ENCODE measurements around the gene SLC66A2. TPM values are rescaled to one million over a fixed set of nuclear protein-coding genes. Genes with fewer than 3 reads are reported as not detected.

SLC66A2 gene
- polyA plus RNA-seq, 4 donors = 21.0 to 29.8 (median 24.7) TPM

DNA sequence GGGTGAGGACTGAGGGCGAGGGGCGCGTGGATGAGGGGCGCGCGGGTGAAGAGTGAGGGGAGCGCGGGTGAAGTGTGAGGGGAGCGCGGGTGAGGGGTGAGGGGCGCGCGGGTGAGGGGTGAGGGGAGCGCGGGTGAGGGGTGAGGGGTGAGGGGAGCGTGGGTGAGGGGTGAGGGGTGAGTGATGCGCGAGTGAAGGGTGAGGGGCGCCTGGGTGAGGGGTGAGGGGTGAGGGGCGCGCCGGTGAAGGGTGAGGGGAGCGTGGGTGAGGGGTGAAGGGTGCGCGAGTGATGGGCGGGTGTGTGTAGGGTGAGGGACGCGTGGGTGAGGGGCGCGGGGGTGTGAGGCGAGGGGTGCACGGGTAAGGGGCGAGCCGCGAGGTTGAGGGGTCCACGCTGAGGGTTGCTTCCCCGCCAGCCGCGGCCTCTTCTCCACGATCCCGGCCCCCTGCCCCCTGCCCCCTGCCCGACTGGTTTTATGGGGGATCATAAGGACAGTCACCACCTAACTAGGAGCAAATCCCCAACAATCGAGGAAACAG is 1.1 kb upstream of the SLC66A2 start:
- DNase-seq (ENCODE audit: low read depth in 4 of 4, low spot score in 3 of 4) = no peak

DNA sequence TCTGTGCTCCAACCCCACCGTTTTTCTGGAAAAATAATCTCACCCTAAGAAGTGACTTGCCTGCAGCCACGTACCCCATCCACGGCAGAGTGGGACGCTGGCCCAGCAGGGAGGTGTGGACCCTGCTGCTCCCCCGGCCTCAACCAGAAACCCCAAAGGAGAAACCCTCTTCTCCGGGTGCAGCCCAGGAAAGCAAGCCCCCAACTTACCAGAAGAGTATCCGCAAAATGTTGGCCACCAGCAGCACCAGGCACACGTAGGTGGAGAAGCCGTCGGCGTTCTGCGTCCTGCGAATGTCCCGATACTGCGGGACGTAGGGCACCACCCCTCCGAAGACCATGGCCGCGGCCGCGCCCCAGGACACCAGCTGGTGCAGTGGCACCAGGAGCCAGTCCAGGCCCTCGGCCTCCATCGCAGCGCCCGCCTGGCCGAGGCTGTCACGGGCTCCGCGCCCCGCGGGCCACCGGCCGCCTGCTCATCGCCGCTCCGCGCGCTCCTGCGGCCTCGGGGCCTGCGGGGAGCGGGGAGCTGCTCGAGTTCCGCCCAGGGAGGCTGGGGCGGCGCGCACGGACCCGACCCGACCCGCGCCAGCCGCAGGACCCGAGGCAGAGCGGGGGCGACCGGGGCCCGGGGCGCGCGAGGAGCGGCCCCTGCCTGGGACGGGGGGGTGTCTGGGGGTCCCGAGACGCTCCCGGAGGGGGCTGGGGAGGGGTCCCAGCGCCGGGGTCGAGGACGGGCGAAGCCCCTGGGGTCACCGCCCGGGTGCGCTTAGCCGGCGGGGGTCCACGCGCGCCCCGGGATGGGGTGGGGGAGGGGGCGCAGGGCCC is 725 bp downstream of the SLC66A2 start:
- no peak for DNase-seq (ENCODE audit: low read depth in 4 of 4, low spot score in 3 of 4)

DNA sequence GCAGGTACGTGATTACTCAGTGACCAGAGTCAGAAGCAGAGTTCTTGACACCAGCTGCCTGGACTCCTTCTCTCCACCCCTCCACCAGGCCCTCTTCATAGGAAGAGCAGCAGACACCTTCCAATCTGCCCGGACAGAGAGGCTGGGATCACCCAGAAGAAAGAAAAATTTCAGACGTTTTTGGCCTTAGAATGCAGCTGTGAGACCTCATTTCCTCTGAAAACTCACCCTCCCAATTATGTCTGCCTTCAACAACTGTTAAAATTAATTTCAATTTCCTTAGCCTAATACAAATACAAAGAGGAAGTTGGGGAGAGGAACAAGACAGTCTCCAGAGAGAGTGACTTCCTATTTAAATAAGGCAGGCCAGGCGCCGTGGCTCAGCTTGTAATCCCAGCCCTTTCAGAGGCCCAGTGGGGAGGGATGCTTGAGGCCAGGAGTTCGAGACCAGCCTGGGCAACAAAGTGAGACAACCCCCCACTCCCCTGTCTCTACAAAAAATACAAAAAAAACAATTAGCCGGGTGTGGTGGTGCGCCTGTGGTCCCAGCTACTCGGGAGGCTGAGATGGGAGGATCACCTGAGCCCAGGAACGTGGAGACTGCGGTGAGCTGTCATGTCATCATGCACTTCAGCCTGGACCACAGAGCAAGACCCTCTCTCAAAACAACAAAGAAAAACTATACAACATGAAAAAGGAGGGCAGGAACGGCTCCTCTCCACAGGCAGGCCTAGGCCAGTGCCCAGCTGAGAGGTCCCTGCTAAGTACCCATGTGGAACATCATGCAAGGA is 1.6 kb downstream of the SLC66A2 start:
- DNase-seq (ENCODE audit: low read depth in 4 of 4, low spot score in 3 of 4) = no peak

DNA sequence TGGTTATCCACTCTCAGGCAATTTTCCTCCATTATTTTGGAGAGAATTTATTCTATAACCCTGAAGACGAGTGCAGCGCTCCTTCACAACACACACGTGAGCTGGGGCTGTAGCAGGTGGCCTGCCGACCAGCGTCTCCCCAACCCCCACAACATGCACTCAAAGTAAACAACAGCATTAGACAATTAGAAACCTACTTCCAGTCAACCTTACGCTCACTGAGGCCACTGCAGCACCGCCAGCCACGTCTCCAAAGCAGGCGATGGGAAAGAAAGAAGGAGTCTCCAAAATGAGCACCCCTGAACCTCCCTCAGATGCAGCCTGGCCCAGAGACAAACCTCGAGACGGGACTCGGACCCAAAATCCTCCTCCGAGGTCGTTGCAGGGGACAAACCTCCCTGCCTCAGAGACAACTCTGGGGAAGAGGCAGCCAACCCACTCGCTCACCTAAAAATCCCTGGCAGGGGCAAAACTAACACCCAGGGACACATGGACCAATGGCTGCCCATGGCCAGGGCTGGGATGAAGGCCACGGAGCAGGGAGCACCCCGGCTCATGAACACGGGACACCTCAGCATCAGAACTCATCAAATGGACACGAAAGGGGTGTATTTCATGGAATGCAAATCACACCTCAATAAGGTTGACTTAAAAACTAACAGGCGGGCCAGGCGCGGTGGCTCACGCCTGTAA is 2.6 kb downstream of the SLC66A2 start:
- DNase-seq (ENCODE audit: low read depth in 4 of 4, low spot score in 3 of 4) = no peak

DNA sequence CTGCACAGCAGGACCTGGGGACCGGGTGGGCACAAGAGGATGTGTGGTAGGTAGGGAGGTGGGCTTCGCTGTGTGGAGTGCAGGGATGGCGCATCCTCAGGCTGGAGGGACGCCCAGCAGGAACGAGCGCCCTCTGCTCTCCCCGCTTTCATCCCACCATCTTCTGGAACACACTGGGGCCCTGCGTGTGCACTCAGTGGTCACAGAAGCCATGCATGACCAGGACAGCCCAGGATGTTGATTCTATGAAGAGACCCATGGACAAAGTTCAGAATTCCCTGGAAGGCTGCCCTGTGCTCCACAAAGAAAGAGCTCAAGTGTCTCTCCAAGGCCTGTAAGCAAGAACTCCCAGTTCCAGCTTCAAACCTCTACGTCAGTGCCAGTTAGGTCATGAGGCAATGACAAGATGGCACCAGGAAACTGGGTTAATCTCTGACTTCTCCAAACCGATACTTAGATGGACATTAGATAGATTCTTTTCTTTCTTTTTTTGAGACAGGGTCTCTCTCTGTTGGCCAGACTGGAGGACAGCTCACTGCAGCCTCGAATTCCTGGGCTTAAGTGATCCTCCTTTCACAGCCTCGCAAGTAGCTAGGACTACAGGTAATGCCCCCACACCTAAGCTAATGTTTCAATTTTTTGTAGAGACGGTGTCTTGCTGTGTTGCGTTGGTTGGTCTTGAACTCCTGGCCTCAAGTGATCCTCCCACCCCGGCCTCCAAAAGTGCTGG is 3.4 kb downstream of the SLC66A2 start:
- no peak for DNase-seq (ENCODE audit: low read depth in 4 of 4, low spot score in 3 of 4)

DNA sequence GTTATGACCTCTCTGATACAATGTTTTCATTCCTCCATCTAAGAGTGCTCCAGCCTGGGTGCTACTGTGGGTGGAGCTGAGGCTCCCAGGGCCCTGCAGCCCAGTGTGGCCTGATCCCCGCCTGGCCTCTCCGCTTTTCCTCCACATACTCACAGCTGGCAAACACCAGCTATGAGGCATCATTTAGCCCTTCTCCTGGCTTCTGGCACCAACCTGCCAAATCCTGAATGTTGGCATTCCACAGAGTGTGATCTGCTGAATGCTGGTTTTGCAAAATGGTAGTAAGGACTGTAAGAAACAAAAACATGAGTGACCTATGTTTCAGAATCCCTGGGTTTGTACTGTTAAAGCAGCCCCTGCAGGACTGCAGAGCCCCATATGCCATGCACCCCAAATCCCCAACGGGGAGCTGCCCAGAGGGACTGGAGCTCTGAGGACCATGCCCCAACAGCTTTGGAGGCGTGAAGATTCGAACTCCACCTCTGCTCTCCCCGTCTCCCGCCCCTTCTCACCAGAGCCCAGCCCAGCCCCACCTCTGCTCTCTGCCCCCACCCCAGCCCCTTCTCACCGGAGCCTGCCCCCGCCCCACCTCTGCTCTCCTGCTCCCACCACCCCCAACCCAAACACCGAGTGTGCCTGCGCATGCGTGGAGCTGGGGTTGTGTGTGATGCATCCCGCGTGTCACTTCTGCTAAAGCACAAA is 4.2 kb downstream of the SLC66A2 start:
- no peak for DNase-seq (ENCODE audit: low read depth in 4 of 4, low spot score in 3 of 4)

DNA sequence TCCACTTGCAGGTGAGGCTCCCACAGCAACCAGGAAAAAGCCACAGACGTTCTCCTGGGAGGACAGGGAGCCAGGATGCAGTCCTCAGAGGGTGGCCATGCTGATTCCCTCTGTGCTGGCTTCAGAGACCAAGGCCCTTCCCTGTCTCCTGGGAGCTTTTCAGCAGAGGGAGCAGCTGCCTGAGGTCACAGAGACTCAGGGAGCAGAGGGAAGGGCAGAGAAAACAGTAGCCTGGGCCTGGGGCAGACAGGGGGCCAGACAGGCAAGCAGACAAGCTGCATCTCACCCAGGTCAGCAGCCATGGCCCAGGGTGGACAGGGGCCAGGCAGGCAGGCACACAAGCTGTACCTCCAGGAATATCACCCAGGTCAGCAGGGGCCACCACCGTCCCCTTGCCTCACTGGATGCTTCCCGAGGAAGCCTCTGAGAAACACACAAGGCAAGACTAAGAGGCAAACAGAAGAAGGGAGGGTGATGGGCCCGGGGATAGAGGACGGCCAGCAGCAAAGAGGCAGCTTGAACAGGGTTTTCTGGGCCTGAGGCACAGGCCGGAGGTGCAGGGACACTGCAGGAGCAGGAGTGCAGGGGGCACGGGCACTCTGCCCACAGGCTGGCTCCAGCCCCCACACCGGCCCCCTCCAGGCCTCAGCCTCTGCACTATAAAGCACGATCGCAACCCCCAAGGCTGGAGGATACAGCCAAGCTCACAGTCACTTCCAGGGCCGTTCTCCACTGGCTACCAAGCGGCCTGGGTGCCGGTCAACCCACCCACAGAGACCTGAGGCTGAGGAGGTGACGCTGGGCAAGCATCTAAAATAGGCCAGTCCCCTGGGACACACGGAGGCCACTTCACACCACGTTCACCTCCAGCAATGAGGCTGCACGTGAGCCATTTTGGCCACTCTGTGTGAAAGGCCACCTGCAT is 6.1 kb downstream of the SLC66A2 start:
- DNase-seq (ENCODE audit: low read depth in 4 of 4, low spot score in 3 of 4) = no peak

DNA sequence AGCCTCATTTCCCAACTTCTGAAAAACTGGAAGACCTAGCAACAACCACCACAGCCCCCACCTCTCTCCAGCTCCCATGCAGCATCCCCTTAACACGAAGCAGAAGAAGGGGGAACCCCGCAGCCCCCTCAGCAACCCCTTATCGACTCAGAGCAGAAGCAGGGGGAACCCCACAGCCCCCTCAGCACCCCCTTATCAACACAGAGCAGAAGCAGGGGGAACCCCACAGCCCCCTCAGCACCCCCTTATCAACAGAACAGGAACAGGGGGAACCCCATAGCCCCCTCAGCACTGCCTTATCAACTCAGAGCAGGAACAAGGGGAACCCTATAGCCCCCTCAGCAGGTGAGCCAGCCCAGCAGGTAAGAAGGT is 6.7 kb downstream of the SLC66A2 start:
- no peak for DNase-seq (ENCODE audit: low read depth in 4 of 4, low spot score in 3 of 4)

DNA sequence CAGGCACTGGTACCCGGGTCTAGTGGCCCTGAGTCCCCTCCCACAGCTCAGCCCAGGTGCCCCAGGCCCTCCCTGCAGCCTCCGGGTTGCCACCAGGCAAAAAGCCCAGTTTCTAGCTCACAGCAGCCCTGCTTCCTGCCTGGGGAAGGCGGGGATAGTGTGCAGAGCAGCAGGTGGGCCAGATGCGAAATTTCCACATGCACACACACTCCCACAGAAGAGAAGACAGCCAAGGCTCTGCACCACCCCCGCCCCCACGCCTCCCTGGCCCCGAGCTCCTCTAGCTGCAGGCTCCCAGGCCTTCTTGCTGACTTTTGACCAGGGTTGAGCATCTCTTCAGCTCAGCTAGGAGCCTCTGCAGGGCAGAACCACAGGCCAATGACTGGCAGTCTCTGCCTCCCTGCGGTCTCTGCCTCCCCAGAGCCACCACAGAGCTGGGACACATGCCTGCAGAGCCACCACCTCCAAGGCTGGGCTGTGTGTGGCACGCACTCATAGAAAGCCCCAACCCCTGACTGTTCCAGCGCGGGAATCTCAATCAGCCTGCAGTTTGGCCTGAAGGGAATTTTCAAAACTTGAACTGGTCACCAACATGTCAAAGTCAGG is 7.2 kb downstream of the SLC66A2 start:
- DNase-seq (ENCODE audit: low read depth in 4 of 4, low spot score in 3 of 4) = no peak

DNA sequence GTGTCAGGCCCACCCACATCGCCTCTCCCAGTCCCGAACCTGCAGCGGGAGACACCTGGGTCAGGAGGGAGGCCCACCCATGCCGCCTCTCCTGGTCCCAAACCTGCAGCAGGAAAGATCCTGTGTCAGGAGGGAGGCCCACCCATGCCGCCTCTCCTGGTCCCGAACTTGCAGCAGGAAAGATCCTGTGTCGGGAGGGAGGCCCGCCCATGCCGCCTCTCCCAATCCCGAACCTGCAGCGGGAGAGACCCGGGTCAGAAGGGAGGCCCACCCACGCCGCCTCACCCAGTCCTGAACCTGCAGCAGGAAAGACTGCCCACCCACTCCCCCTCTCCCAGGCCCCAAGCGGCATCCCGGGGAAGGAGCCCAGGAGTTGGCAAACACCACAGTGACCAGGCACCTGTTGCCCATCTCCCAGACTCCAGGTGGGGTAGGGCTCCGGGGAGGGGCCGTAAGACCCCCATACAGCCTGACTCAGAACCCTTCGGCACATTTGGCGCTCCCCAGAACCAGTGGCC is 7.8 kb downstream of the SLC66A2 start:
- no peak for DNase-seq (ENCODE audit: low read depth in 4 of 4, low spot score in 3 of 4)

DNA sequence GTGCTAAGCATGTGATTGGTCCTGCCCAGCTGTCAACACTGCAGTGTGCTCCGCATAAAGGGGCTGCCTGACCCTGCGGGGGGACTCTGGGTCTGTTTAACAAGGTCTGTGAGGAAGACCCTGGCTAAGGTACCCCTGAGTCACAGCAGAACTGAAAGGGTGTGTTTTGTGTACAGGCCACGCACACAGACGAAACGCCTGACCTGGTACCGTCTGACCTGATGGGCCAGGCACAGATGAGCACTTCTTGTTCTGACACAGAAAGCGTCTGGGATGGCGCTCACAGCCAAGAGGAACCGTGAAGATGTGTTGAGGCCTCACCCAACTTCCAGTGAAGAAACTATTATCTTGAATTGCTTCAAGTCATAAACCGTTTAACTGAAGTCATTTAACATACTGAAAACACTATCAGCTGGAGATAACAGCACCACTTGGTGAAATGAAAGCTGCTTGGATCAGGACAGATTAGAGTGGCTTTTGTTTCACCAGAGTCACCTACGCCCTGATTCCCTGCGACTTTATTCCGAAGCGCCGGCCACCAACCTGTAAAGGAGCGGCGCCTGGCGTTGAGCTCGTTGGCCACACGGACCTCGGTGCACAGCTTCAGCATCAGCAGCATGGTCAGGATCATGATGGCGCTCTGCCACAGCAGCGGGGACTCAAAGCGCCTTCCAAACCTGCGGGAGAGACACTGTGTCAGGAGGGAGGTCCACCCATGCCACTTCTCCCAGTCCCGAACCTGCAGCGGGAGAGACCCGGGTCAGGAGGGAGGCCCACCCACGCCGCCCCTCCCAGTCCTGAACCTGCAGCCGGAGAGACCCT is 8.5 kb downstream of the SLC66A2 start:
- DNase-seq (ENCODE audit: low read depth in 4 of 4, low spot score in 3 of 4) = no peak

DNA sequence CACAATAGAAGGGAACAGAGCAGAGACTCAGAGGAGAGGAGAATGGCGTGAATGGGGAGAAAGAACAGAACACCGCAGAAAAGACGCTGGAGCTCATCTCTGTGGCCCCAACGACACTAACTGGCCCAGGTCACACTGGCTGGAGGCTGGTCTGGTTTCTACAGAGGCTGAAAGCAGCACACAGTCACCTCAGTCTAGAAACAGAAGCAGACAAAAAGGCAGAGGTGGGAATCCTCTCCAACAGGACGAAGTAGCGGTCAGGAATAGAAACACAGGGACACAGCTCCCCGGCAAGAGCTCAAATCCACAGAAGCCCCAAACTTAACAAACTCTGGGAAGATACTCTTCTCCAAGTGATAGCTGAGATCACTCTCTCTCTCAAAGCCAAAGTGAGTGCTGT is 9.2 kb downstream of the SLC66A2 start:
- no peak for DNase-seq (ENCODE audit: low read depth in 4 of 4, low spot score in 3 of 4)

DNA sequence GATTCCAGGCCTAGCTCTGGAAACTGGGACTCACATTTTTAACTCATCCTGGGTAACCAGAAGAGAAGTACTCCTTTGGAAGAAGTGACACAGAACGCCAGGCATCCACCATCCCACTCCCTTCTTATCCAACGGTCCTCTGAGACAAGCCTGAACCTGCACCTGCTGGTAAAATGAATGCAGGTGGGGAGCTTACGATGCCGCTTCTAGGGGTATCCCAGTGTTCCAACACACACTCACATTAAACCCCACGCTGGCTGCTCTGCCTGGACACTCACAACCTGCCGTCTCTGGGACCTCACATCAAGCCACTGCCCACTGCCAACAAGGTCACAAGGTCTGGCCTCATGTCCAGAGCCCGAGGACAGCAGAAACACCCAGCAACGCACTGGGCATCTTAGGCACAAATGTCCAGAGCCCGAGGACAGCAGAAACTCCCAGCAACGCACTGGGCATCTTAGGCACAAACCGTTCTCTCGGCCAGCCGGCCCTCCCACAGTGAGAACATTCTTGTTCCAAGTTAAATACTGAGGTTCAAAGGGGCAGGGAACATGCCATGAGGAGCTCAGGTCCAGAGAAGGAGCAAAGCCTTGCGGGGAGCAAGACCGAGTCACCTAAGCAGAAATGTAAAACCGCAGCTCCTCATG is 9.9 kb downstream of the SLC66A2 start:
- DNase-seq (ENCODE audit: low read depth in 4 of 4, low spot score in 3 of 4) = no peak

DNA sequence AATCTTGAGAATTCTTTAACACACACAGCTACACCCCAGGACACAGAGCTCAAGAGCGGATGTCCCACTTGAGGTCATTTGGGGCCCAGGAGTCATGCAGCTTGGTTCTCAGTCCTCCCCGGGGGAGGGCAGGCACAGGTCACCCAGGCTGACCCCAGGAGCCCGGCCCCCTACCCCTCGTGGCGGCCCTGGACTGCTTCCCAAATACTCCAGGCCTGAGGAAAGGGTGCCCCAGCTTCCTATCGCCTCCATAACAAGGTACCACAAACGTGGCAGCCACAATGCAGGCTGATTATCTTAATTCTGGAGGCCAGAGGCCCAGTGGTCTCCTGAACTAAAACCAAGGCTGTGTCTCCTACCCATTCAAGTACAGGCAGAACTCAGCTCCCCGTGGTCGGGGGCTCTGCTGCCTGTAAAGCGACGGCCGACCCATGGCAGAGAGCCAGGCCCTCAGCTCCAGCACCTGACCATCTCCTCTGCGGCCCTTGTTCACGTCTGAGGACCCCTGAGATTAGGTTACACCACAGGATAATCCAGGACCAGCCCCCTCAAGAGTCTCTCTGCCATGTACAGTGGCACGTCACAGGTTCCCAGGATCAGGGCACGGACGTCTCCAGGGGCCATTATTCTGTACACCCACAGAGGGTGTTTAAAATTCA is 10.5 kb downstream of the SLC66A2 start:
- no peak for DNase-seq (ENCODE audit: low read depth in 4 of 4, low spot score in 3 of 4)

DNA sequence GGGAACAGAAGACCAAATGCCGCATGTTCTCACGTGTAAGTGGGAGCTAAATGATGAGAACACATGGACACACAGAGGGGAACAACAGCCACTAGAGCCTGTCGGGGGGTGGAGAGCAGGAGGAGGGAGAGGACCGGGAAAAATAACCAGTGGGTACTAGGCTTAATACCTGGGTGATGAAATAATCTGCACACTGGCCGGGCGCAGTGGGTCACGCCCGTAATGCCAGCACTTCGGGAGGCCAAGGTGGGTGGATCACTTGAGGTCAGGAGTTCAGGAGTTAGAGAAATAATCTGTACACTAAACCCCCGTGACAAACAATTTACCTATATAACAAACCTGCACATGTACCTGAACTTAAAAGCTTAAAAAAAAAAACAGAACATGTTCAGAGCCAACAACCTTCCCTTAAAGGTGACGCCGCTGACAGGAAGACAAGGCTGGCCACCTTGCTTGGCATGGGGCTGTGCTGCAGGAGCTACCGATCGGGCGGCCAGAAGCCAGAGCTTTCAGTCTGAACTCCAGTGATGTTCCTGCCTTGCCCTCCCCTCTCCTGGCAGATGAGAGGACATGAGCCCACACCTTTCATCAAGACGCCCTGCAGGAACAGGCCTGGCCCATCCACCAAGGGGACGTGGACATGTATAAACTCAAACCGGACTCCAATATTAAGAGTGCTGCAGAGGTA is 11.2 kb downstream of the SLC66A2 start:
- DNase-seq (ENCODE audit: low read depth in 4 of 4, low spot score in 3 of 4) = no peak

DNA sequence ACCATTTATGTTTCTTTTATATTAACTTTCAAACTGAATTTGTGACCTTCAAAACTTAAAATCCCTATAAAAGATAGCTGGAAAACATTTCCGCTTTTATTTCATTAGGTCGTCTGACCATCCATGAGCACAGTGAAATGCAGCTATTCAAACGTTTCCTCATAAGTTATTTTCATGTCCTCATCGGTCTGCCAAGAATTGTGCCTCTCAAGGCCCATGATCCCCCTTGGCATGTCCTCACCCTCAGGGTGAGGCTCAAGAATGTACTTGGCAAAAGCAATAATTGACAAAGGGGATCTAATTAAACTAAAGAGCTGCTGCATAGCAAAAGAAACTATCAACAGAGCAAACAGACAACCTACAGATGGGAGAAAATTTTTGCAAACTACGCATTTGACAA is 12.4 kb downstream of the SLC66A2 start:
- no peak for DNase-seq (ENCODE audit: low read depth in 4 of 4, low spot score in 3 of 4)
